Tibial nerve (tissue), 4 donors: ENCODE results near the gene RAP1A.

Experiments used
- CTCF ChIP-seq, 5 experiments: fragments of 200-600 bp in 3 of 5; fragments of 450-650 bp in 2 of 5; sonication (generic) in 3 of 5; IDR thresholded peaks; one replicate each; pipeline ENCODE4 v1.5.1; 2016 to 2019; ENCODE audit warnings: antibody characterized with exemption in 5 of 5, mild to moderate bottlenecking in 3 of 5, moderate library complexity in 2 of 5
- EP300 ChIP-seq, 2 donors: sonication (generic); formaldehyde crosslinking; IDR thresholded peaks; one replicate each; pipeline ENCODE4 v1.6.1; 2017; ENCODE audit warnings: antibody characterized with exemption in 2 of 2, mild to moderate bottlenecking in 1 of 2
- POLR2A ChIP-seq, 2 donors: fragments of 450-650 bp; IDR thresholded peaks; one replicate each; pipeline ENCODE4 v1.6.1; 2017; ENCODE audit warnings: antibody characterized with exemption in 2 of 2, mild to moderate bottlenecking in 2 of 2, moderate library complexity in 2 of 2

- TF ChIP-seq CTCF (IDR thresholded peaks at IDR 0.05) (no peak), POLR2A (IDR thresholded peaks at IDR 0.05) (peak in 1 of 2 donors; percentile 29), EP300 (IDR thresholded peaks at IDR 0.05) (peak in 1 of 2 donors; percentile 34)
These were observed 119.0 kb downstream of the RAP1A start for GRCh38 chr1:111738436-111739193.
